HFFc6 (cell line): ENCODE results near the gene FOXK1. TPM values are rescaled to one million over a fixed set of nuclear protein-coding genes. Genes with fewer than 3 reads are reported as not detected.
"Not testable (repeated sequence)": the region's sequence is repeated elsewhere in the genome, so short reads cannot be mapped to it uniquely, and the experiment has no call there.

ENCODE experiments used
- DNase-seq: peaks from one replicate; pipeline ENCODE4 v3.0.0-alpha.2; 2018
- H3K27ac Mint-ChIP-seq: 2 replicates; pipeline ENCODE4 v1.8.0; 2020; ENCODE audit warnings: mild to moderate bottlenecking, mixed read lengths
- H3K27me3 Mint-ChIP-seq: 2 replicates; pipeline ENCODE4 v1.8.0; 2021; ENCODE audit warnings: mild to moderate bottlenecking, moderate library complexity, mixed read lengths; ENCODE audit not compliant: insufficient read depth
- H3K36me3 Mint-ChIP-seq: 2 replicates; pipeline ENCODE4 v1.8.0; 2021; ENCODE audit warnings: low read depth, mixed read lengths
- H3K4me1 Mint-ChIP-seq: 2 replicates; pipeline ENCODE4 v1.8.0; 2020; ENCODE audit warnings: low read depth, mixed read lengths
- H3K4me3 Mint-ChIP-seq: 2 replicates; pipeline ENCODE4 v1.8.0; 2020; ENCODE audit warnings: mild to moderate bottlenecking, moderate library complexity, mixed read lengths
- H3K9me3 Mint-ChIP-seq: 2 replicates; pipeline ENCODE4 v1.8.0; 2020; ENCODE audit warnings: mild to moderate bottlenecking, mixed read lengths
- CTCF ChIP-seq: fragments of 200-600 bp; sonication (generic); IDR thresholded peaks from 2 replicates; pipeline ENCODE4 v1.5.0; 2021; ENCODE audit warnings: antibody characterized with exemption, mild to moderate bottlenecking
- total RNA-seq, 6 experiments: library from RNA; stranded (reverse); fragmentation: NEBNext Ultra II Directional; extraction: Animal tissue kit (Norgen Biotek cat#: 25700); gene quantifications; 2 replicates in 1 of 6; 3 replicates in 5 of 6; pipeline ENCODE4 v1.2.3, GENCODE V29; 2021

The FOXK1 gene
- total RNA-seq, 6 experiments from 2014 or later, result 33.8 to 39.4 (median 36.2) TPM

DNA sequence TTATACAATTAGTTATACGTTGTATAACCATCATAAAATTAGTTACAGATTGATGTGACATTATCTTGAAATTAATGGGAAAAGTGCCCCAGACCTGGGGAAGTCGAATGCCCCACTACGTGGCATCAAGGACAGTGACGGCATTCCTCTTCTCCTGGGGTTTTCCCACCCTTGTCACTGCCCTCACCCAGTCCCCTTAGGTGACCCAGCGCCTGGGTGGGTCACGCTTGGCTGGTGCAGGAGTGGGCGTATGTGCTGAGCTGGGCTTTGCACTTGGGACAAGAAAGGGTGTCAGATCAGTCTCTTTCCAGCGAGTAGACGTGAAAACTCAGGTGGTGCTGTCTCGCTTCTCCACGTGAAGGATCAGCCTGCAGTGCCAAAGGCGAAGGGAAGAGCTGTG, 7.6 kb downstream of the FOXK1 start:
- no peaks in the 10 kb centered on the region; the same call in 1 of the 2 replicates for H3K27me3 Mint-ChIP-seq
- H3K36me3 Mint-ChIP-seq, result peaks cover 4% of the 10 kb centered on the region; the same call in 1 of the 2 replicates
- no peak overlapping the region for H3K4me3 Mint-ChIP-seq
- peaks cover 46% of the 10 kb centered on the region for H3K4me1 Mint-ChIP-seq
- no peak for DNase-seq
- no peak overlapping the region for H3K27ac Mint-ChIP-seq
- TF ChIP-seq CTCF, result no peak
- H3K9me3 Mint-ChIP-seq, result no peaks in the 10 kb centered on the region

GRCh38 chr7:4690953-4691856, 9.1 kb downstream of the FOXK1 start:
- H3K4me3 Mint-ChIP-seq, result no peak overlapping the region
- H3K36me3 Mint-ChIP-seq, result peaks cover 4% of the 10 kb centered on the region; the same call in 1 of the 2 replicates
- H3K27ac Mint-ChIP-seq, result no peak overlapping the region
- no peak for TF ChIP-seq CTCF
- H3K27me3 Mint-ChIP-seq, result no peaks in the 10 kb centered on the region; the same call in 1 of the 2 replicates
- peaks cover 51% of the 10 kb centered on the region for H3K4me1 Mint-ChIP-seq
- H3K9me3 Mint-ChIP-seq, result no peaks in the 10 kb centered on the region
- no peak for DNase-seq

DNA sequence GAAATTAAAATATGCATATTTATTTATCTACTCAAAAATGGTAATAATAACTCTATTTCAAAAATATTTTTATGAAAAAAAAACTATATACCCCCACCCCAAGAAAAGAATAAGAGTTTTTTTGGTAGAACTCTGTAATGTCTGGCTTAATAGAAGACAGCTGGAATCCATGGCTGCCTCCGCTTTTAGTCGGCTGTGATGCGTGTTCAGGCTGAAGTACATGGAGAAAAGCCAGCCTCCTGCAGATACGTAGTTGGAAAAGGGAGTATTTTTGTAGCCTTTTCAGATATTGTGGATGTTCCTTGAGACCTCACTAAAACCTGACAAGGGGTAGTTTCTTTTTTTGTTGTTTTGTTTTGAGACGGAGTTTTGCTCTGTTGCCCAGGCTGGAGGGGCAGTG, 10.0 kb downstream of the FOXK1 start:
- Mint-ChIP-seq H3K9me3 (no peaks in the 10 kb centered on the region), H3K4me1 (peaks cover 51% of the 10 kb centered on the region), H3K36me3 (peaks cover 4% of the 10 kb centered on the region; the same call in 1 of the 2 replicates), H3K27me3 (no peaks in the 10 kb centered on the region; the same call in 1 of the 2 replicates), H3K27ac (peak overlapping the region; percentile 33; the same call in 1 of the 2 replicates), H3K4me3 (no peak overlapping the region)
- DNase-seq, result no peak
- no peak for TF ChIP-seq CTCF

- not testable (repeated sequence) for H3K4me3 Mint-ChIP-seq, H3K9me3 Mint-ChIP-seq, DNase-seq, H3K27me3 Mint-ChIP-seq, H3K27ac Mint-ChIP-seq, H3K36me3 Mint-ChIP-seq
- H3K4me1 Mint-ChIP-seq, result peaks cover 50% of the 10 kb centered on the region
Observed at GRCh38 chr7:4692622-4693021, 10.5 kb downstream of the FOXK1 start.

GRCh38 chr7:4693152-4693551, 11.1 kb downstream of the FOXK1 start:
- no peaks in the 10 kb centered on the region; the same call in 1 of the 2 replicates for H3K27me3 Mint-ChIP-seq
- H3K4me1 Mint-ChIP-seq, result peaks cover 45% of the 10 kb centered on the region
- DNase-seq, result no peak
- TF ChIP-seq CTCF, result no peak
- H3K36me3 Mint-ChIP-seq, result peaks cover 4% of the 10 kb centered on the region; the same call in 1 of the 2 replicates
- no peaks in the 10 kb centered on the region for H3K9me3 Mint-ChIP-seq
- no peak overlapping the region for H3K4me3 Mint-ChIP-seq
- H3K27ac Mint-ChIP-seq, result peak overlapping the region; percentile 46; the same call in 1 of the 2 replicates

GRCh38 chr7:4693749-4694148, 11.7 kb downstream of the FOXK1 start:
- Mint-ChIP-seq H3K27ac (peak overlapping the region; percentile 87; the same call in 1 of the 2 replicates), H3K9me3 (no peaks in the 10 kb centered on the region), H3K27me3 (no peaks in the 10 kb centered on the region; the same call in 1 of the 2 replicates), H3K36me3 (peaks cover 4% of the 10 kb centered on the region; the same call in 1 of the 2 replicates), H3K4me1 (peaks cover 45% of the 10 kb centered on the region), H3K4me3 (no peak overlapping the region)
- no peak for TF ChIP-seq CTCF
- no peak for DNase-seq
